GM19397 (cell line): ENCODE measurements around the gene GDPD5.

ENCODE experiments used
- ATAC-seq: cut with Tn5 transposase; IDR thresholded peaks from one replicate; pipeline ENCODE4 v1.9.1; 2021; ENCODE audit warnings: mild to moderate bottlenecking, moderate library complexity; ENCODE audit not compliant: unreplicated experiment

GDPD5 gene

GRCh38 chr11:75536786-75537641 is 11.3 kb upstream of the GDPD5 start:
- ATAC-seq: no peak

GRCh38 chr11:75535071-75535470 is 9.3 kb upstream of the GDPD5 start:
- ATAC-seq: no peak

- no peak for ATAC-seq
These were observed 8.7 kb upstream of the GDPD5 start for GRCh38 chr11:75534259-75535069.

GRCh38 chr11:75533896-75534258 is 8.1 kb upstream of the GDPD5 start:
- ATAC-seq: no peak

- ATAC-seq: no peak
These were observed 6.7 kb upstream of the GDPD5 start for GRCh38 chr11:75532200-75533048.

- ATAC-seq: no peak
These were observed 5.6 kb upstream of the GDPD5 start for GRCh38 chr11:75531325-75531724.

GRCh38 chr11:75530577-75530976 is 4.8 kb upstream of the GDPD5 start:
- no peak for ATAC-seq

- no peak for ATAC-seq
These were observed 2.4 kb upstream of the GDPD5 start for GRCh38 chr11:75527938-75528735.

GRCh38 chr11:75527130-75527529 is 1.4 kb upstream of the GDPD5 start:
- ATAC-seq: no peak

GRCh38 chr11:75526192-75526541 is 426 bp upstream of the GDPD5 start:
- ATAC-seq: no peak

- ATAC-seq: peak; percentile 19
These were observed 892 bp downstream of the GDPD5 start for GRCh38 chr11:75524665-75525432.

GRCh38 chr11:75523811-75524664 is 1.7 kb downstream of the GDPD5 start:
- ATAC-seq: no peak

GRCh38 chr11:75523189-75523588 is 2.6 kb downstream of the GDPD5 start:
- no peak for ATAC-seq

GRCh38 chr11:75522286-75523044 is 3.3 kb downstream of the GDPD5 start:
- no peak for ATAC-seq

- ATAC-seq: no peak
These were observed 5.1 kb downstream of the GDPD5 start for GRCh38 chr11:75520688-75521087.

- ATAC-seq: no peak
These were observed 6.7 kb downstream of the GDPD5 start for GRCh38 chr11:75518771-75519653.

GRCh38 chr11:75518204-75518549 is 7.6 kb downstream of the GDPD5 start:
- no peak for ATAC-seq
